ENCODE results near the gene TMEM184A. TPM values are rescaled to one million over a fixed set of nuclear protein-coding genes. Genes with fewer than 3 reads are reported as not detected.
A peak's percentile ranks its signal among the peaks of the same experiment; 100 is the strongest.

TMEM184A gene
- total RNA-seq, 1 experiment from 2014 or later: 50.9 TPM

GRCh38 chr7:1553512-1554210 is 2.3 kb downstream of the TMEM184A start:
- no peak for DNase-seq (ENCODE audit: low spot score)

GRCh38 chr7:1552200-1552599 is 3.8 kb downstream of the TMEM184A start:
- DNase-seq (ENCODE audit: low spot score): no peak

DNA sequence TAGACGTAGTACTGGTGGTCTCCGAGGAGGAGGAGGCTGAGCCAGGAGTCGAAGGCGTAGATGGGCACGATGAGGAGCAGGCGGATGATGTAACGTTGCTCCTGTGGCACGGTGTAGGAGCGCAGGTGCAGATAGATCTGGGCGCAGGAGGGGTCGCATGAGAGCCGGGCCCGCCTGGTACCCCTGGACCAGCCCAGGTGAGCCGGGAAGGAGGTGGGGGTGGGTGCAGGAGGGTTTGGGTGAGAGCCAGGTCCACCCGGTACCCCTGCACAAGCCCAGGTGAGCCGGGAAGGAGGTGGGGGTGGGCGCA is 5.2 kb downstream of the TMEM184A start:
- no peak for DNase-seq (ENCODE audit: low spot score)

- DNase-seq (ENCODE audit: low spot score): no peak
Measured at GRCh38 chr7:1550005-1550845, 5.8 kb downstream of the TMEM184A start.

DNA sequence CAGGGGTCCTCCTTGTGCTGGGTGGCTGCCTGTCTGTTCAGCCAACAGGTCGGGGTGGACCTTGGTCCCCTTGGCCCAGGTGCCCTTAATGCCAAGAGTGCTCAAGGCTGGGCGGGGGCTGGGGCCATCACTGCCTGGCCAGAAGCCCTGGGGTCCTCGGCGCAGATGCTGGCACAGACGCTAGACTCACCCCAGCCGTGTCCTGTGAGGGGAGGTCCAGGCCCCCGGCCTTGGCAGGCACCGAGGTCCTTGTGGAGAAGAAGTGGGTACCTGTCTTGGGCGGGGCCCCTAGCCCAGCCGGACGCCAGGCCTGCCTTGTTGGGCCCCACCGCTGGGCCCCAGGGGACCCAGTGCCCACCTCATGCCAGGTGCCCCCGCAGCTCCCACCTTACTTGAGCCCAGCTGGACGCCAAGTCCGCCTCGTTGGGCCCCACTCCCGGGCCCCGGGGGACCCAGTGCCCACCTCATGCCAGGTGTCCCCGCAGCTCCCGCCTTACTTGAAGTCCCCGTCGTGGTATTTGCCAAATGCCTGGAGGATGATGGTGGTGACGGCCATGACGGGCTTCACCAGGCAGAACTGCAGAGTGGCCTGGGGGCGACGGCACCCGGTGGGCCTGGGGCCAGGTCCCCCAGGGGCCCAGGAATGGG is 6.5 kb downstream of the TMEM184A start:
- DNase-seq (ENCODE audit: low spot score): no peak

DNA sequence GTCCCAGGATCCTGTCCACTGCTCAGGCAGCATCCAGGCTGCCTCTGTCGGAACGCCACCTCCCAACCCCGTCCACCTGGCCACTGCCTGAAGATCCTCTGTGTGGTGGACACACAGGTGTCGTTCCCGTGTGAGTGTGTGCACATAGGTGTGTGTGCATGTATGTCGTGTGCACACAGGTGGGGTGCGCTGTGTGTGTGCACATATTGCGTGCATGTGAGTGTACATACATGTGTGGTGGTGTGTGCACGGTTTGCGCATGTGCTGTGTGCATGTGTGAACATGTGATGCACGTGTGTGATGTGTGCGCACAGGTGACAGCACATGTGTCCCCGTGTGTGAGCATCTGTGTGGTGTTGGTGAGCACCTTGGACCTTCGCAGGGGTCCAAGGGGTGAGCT is 7.1 kb downstream of the TMEM184A start:
- no peak for DNase-seq (ENCODE audit: low spot score)

DNA sequence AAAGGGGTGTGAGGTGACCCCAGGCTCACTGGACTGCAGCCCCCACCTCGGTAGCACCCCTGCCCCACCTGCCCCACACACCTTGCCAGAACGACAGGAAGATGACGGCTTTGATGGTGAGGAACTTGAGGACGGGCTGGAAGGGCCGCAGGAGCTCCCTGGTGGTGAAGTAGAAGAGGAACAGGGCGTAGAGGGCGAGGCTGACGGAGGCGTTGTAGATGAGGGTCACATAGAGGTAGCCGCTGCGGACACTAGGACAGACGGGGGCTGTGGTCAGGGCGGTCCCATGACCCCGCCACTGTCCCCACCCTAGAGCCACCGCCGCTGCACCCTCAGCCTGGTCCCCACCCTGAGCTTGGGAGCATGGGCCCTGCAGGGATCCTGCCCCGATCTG is 7.6 kb downstream of the TMEM184A start:
- DNase-seq (ENCODE audit: low spot score): peak; percentile 62

DNA sequence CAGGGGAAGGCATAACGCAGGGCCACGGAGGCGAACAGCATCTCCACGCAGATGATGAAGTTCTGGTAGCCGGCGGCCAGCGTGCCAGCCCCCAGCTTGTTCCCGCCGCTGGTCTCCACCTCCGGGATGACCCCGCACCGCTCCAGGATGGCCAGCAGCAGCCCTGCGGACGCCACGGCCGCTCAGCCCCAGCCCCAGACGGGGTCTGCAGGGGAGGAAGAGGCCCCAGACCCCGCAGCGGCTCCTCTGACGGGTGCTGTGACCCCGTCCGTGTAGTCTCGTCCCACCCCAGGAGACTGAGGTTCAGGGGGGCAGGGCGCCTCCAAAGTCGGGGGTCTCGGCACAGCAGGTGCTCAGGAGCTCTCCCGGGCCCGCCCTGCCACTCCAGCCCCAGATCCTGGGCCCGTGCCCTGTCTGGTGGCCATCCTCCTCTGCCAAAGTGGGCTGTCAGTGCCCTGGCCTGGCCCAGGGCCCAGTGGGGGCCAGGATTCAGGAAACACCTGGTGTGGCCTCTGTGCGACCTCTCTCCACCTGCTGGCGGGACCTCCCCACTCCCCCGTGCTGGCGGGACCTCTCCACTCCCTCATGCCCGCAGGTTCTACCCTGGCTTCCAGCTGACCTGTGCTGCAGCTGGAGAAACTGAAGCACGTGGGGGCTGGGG is 8.1 kb downstream of the TMEM184A start:
- DNase-seq (ENCODE audit: low spot score): no peak

DNA sequence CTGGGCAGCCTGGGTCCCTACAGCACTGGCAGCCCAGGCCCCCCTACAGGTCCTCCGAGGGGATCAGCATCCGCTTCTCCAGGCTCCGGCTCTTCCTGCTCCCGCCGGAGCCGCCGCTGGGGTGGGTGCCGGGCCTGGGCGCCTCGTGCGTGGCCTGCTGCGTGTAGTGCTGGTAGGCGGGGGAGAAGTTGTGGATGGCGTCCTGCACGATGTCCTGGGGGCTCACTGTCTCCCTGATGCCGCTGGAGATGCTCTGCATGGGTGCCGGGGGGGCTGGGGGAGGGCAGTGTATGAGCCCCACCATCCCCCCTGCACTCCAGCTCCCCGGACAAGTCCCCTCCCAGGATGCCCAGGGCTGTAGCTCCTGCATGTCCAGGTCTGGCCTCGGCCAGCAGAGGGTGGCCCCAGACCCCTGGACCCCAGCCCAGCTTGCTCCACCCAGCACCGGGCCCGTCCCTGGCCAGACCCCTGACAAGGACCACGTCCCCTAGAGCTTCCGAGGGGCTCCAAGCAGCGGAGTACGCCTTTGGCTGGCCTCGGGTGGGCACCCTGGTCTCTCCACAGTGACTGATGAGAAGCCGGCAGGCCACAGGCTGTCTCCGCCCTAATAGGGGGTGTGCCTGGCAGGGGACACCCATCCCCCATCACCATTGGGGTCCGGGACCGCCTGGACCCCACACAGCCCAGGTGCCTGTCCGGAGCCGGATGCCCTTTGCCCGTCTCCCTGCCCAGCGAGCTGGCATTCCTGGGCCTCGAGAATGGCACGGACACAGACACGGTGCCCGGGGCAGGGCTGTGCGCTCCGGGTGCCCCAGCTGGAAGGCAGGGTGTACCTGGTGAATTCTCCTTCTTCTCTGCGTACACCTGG is 8.9 kb downstream of the TMEM184A start:
- no peak for DNase-seq (ENCODE audit: low spot score)

DNA sequence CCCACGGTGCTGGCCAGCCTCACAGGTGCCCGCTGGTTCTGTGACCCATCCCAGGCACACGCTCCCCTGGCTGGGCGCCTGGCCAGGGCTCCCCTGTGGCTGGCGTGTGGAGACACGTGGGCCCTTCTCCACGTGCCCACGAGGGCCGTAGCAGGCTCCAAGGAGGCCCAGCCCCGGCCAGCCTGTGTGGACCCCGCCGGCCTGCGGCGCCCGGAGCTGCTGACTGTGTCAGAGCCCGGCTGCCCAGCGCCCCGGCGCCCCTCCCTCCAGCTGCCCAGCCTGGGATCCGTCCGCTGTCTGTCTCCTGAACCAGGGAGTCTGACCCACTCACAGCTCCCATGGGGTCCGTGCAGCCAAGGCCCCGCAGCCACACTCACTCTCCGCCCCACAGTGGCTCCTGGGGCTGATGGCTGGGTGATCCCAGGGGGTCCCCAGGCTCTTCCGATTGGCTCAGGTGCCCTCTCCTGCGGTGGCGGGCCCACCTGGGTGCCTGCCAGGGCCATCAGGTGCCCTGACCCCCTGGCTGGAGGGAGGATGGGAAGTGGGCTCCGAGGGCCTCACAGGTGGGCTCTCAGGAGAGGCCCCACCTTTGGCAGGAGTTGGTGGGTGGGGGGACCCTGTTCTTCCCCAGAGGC is 9.6 kb downstream of the TMEM184A start:
- DNase-seq (ENCODE audit: low spot score): no peak

GRCh38 chr7:1545417-1546246 is 10.4 kb downstream of the TMEM184A start:
- DNase-seq (ENCODE audit: low spot score): no peak

- no peak for DNase-seq (ENCODE audit: low spot score)
Measured at GRCh38 chr7:1544896-1545416, 11.0 kb downstream of the TMEM184A start.

DNA sequence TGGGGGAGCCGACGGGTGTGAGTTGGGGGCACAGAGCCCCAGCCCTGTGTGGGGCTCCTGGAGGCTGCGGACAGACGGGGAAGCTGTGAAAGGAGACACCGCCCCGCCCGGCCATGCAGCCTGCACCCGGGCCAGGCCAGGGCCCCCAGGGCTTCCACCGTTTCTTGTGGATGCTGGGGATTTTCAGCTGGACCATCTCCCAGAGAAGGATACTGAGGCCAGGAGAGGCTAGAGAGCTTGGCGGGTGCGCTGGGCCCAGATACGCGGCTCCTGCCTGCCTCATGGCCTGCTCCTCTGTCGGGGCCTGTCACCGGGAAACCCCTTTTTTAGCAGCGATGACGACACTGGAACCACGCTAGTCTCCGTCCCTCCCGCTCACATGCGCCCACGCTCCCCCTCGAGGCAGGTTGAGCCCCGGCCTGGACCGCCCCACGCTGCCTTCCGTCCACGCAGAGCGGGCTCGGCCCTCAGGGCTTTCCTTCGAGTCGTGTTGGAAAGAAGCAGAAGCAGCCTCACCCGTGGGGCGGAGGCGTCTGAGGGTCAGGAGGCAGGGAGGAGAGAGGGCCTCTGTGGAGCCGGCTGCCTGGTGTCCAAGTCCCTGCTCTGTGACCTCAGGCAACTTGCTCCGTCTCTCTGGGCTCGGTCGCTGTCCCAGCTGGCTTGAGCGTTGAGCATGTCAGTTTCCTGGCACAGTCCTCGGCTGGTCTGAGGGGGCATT is 11.7 kb downstream of the TMEM184A start:
- no peak for DNase-seq (ENCODE audit: low spot score)

- no peak for DNase-seq (ENCODE audit: low spot score)
Measured at GRCh38 chr7:1543826-1544177, 12.2 kb downstream of the TMEM184A start.

- DNase-seq (ENCODE audit: low spot score): no peak
Measured at GRCh38 chr7:1542841-1543747, 12.9 kb downstream of the TMEM184A start.

DNA sequence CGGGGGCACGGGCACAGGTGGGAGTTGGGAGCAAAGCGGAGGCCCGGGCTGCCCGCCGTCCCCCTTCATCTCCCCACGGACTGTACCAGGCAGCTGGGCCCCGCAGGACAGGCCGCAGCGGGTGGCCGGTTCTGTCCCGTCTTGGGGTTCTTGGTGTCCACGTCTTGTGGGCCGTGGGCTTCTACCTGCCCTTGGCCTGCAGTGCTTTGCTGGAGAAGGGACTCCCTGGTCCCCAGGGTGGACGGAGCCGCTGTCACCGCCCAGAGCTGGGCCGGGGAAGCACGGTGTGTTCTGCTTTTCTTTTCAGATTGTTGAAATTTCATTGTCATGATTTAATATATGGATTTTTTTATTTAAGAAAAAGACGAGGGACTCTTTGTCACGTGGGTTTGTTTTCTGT is 13.7 kb downstream of the TMEM184A start:
- DNase-seq (ENCODE audit: low spot score): no peak

DNA sequence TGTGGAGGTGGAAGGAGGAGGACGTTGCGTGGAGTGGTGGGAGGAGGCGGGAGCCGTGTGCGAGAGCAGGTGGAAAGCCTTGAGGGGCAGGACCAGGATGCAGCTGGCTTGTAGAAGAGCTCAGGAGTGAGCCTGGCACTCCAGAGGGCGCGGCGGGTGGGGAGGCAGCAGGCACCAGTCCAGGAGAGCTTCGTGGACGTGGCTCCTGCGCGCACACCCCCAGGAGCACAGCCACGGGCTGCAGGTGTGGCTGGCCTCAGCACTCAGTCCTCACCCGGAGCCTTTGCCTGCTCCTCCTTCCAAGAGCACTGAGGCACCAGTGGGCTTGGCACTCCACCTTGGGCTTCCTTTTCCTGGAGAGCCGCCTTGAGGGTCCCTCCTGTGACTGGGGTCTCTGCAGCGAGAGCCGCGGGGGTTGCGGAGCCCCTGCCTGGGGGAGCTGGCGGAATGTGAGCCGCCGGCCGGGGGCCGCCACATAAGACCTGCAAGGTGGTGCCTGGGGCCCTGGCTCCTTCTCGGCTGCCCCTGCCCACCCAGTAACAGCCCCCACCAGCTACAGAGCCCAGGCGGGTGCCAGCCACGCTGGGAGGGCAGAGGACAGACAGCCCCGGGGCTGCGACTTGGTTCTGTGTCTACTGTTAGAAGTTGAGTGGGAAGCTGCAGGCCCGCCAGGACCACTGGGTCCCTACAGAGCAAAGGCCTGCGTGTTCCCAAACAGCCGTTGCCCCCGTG is 14.4 kb downstream of the TMEM184A start:
- no peak for DNase-seq (ENCODE audit: low spot score)

All from HT-29 (cell line).